Endothelial cell of umbilical vein (primary cell): ENCODE data around the gene TTC22. TPM values are rescaled to one million over a fixed set of nuclear protein-coding genes. Genes with fewer than 3 reads are reported as not detected.

Experiments
- BruUV-seq: library from RNA; stranded (reverse); fragments of 400-500 nt; replicated peaks from 2 replicates; lab custom pipeline; 2021; lab: Mats Ljungman, UMichigan
- CTCF ChIA-PET: fragments of 300-600, 350-600 bp; sonication (Branson Sonifier 250); formaldehyde crosslinking; loops from one replicate; lab custom pipeline; 2021; ENCODE audit warnings: antibody characterized with exemption, inconsistent platforms; lab: Charles Lee
- POLR2A ChIA-PET: fragments of 300-600, 350-600 bp; sonication (Branson Sonifier 250); formaldehyde crosslinking; loops from one replicate; lab custom pipeline; 2021; ENCODE audit warnings: antibody characterized with exemption, inconsistent platforms; lab: Charles Lee
- DNase-seq: peaks from one replicate; pipeline ENCODE4 v3.0.0-alpha.2; 2011; ENCODE audit warnings: low read depth, low spot score
- FAIRE-seq: peaks from 2 replicates; lab custom pipeline; 2011; peaks lifted over from hg19 to GRCh38; lab: Jason Lieb, UNC
- H2AFZ ChIP-seq: 2 replicates; pipeline ENCODE4 v1.6.0; 2012; ENCODE audit warnings: low read depth, low read length, control low read depth, inconsistent platforms
- H3K27ac ChIP-seq: 2 replicates; pipeline ENCODE4 v1.5.1; 2011; ENCODE audit warnings: low read depth, mild to moderate bottlenecking, control low read depth, low read length, moderate library complexity; ENCODE audit not compliant: insufficient read depth
- H3K27me3 ChIP-seq, 2 experiments: 2 replicates each; pipeline versions ENCODE4 v1.6.0 to v1.6.1; 2011; ENCODE audit warnings: low read length in 2 of 2, mixed read lengths in 1 of 2; ENCODE audit not compliant: control insufficient read depth in 2 of 2, insufficient read depth in 2 of 2
- H3K36me3 ChIP-seq, 2 experiments: 2 replicates in 1 of 2; 3 replicates in 1 of 2; pipeline ENCODE4 v1.5.1; 2011; ENCODE audit warnings: low read length in 2 of 2, mild to moderate bottlenecking in 1 of 2, moderate library complexity in 1 of 2; ENCODE audit not compliant: control insufficient read depth in 2 of 2, insufficient read depth in 2 of 2; ENCODE audit errors: extremely low read depth in 1 of 2
- H3K4me1 ChIP-seq: 3 replicates; pipeline ENCODE4 v1.5.1; 2011; ENCODE audit warnings: mild to moderate bottlenecking, low read length; ENCODE audit not compliant: control insufficient read depth, insufficient read depth; ENCODE audit errors: extremely low read depth
- H3K4me2 ChIP-seq: 2 replicates; pipeline ENCODE4 v1.6.1; 2011; ENCODE audit warnings: low read length, control low read depth, mixed read lengths; ENCODE audit not compliant: insufficient read depth
- H3K4me3 ChIP-seq, 3 experiments: fragments of 200-600 bp in 1 of 3; sonication (generic), shearing (Covaris generic) in 1 of 3; replicated peaks in 1 of 3; 2 replicates each; pipeline ENCODE4 v1.5.1; 2011 to 2016; ENCODE audit warnings: control low read depth in 3 of 3, low read length in 3 of 3, mild to moderate bottlenecking in 2 of 3, inconsistent platforms in 1 of 3, low read depth in 1 of 3, moderate library complexity in 1 of 3; ENCODE audit not compliant: insufficient read depth in 1 of 3
- H3K79me2 ChIP-seq: 2 replicates; pipeline ENCODE4 v1.6.0; 2012; ENCODE audit warnings: low read length, inconsistent platforms; ENCODE audit not compliant: control insufficient read depth, insufficient read depth
- H3K9ac ChIP-seq: replicated peaks from 2 replicates; pipeline ENCODE3; 2011; ENCODE audit warnings: low read length, control low read depth; ENCODE audit not compliant: insufficient read depth; ENCODE audit errors: extremely low read depth
- H3K9me1 ChIP-seq: replicated peaks from 3 replicates; pipeline ENCODE4 v1.6.0; 2011; ENCODE audit warnings: mild to moderate bottlenecking, low read length; ENCODE audit not compliant: control insufficient read depth, insufficient read depth; ENCODE audit errors: extremely low read depth
- H3K9me3 ChIP-seq: replicated peaks from 2 replicates; pipeline ENCODE4 v1.5.1; 2012; ENCODE audit warnings: low read length, inconsistent platforms; ENCODE audit not compliant: control insufficient read depth, insufficient read depth
- H4K20me1 ChIP-seq: replicated peaks from 2 replicates; pipeline ENCODE3; 2011; ENCODE audit warnings: mild to moderate bottlenecking, low read length; ENCODE audit not compliant: control insufficient read depth, insufficient read depth; ENCODE audit errors: extremely low read depth
- CTCF ChIP-seq, 2 donors: IDR thresholded peaks; 1 replicate in 1 of 2; 2 replicates in 1 of 2; pipeline ENCODE4 v1.5.1; 2011; ENCODE audit warnings: low read length in 2 of 2, mild to moderate bottlenecking in 2 of 2, moderate library complexity in 2 of 2, control low read depth in 1 of 2, inconsistent platforms in 1 of 2, low read depth in 1 of 2; ENCODE audit not compliant: insufficient read depth in 1 of 2; ENCODE audit errors: extremely low read depth in 1 of 2
- EZH2 ChIP-seq: IDR thresholded peaks from 2 replicates; pipeline ENCODE4 v1.6.1; 2012; ENCODE audit warnings: borderline replicate concordance, low read depth, mild to moderate bottlenecking, moderate library complexity, low read length, inconsistent platforms; ENCODE audit not compliant: severe bottlenecking
- FOS ChIP-seq: IDR thresholded peaks from 2 replicates; pipeline ENCODE4 v1.6.1; 2011; ENCODE audit warnings: mild to moderate bottlenecking, low read length, moderate library complexity, borderline replicate concordance; ENCODE audit not compliant: insufficient read depth
- GATA2 ChIP-seq: IDR thresholded peaks from 2 replicates; pipeline ENCODE4 v1.7.0; 2011; ENCODE audit warnings: low read depth, mild to moderate bottlenecking, moderate library complexity, mixed read lengths, low read length; ENCODE audit not compliant: insufficient read length, insufficient read depth
- JUN ChIP-seq: IDR thresholded peaks from 2 replicates; pipeline ENCODE4 v1.6.1; 2011; ENCODE audit warnings: borderline replicate concordance, low read depth; ENCODE audit not compliant: insufficient read length, insufficient read depth
- MAX ChIP-seq: IDR thresholded peaks from 2 replicates; pipeline ENCODE4 v1.6.1; 2011; ENCODE audit not compliant: insufficient read depth, insufficient read length
- MYC ChIP-seq: IDR thresholded peaks from one replicate; pipeline ENCODE4 v1.6.1; 2011; ENCODE audit warnings: mild to moderate bottlenecking, low read depth, low read length
- POLR2A ChIP-seq: IDR thresholded peaks from 2 replicates; pipeline ENCODE4 v1.6.1; 2012; ENCODE audit warnings: low read depth, mild to moderate bottlenecking, control low read depth, low read length
- POLR2AphosphoS5 ChIP-seq: IDR thresholded peaks from 2 replicates; pipeline ENCODE4 v1.6.1; 2012; ENCODE audit warnings: low read depth, mild to moderate bottlenecking, control low read depth, low read length, moderate library complexity; ENCODE audit not compliant: insufficient read depth
- dilution Hi-C: fragments of 300-500 bp; cut with MboI; formaldehyde crosslinking; loops from one replicate; pipeline ENCODE4 v1.15.0; 2019; ENCODE audit warnings: low sequenced_read_pairs; ENCODE audit not compliant: extremely low pct_ligation_motif_present
- intact Hi-C: fragments of 100-400 bp; cut with micrococcal nuclease; formaldehyde crosslinking; loops from one replicate; pipeline ENCODE4 v1.10.0; 2022
- polyA plus RNA-seq, 4 experiments: library from polyadenylated mRNA; depleted of rRNA in 3 of 4; stranded (reverse) in 3 of 4; unstranded in 1 of 4; fragments of >200 nt; gene quantifications; 2 replicates each; pipeline versions ENCODE4 v1.2.1 to v1.2.3, GENCODE V29; 2011 to 2012; ENCODE audit warnings: missing spikeins in 1 of 4
- total RNA-seq: library from RNA; stranded (reverse); gene quantifications from 2 replicates; pipeline ENCODE4 v1.2.3, GENCODE V29; 2021

Gene TTC22
- total and polyA plus RNA-seq, 2 donors (not counting 3 experiments of a cell fraction or from before 2014, with no cell fraction given): not detected

- intact Hi-C loops (no loop called here), dilution Hi-C loops (no loop called here)
- Histone ChIP-seq H3K9me3 (no peaks in the 10 kb centered on the region), H3K36me3 (no peaks in the 10 kb centered on the region), H3K27ac (no peak overlapping the region), H3K4me3 (no peak overlapping the region), H3K9me1 (no peaks in the 10 kb centered on the region), H2AFZ (no peak overlapping the region), H3K4me2 (no peak overlapping the region), H3K9ac (no peak overlapping the region), H4K20me1 (no peaks in the 10 kb centered on the region), H3K4me1 (no peaks in the 10 kb centered on the region), H3K79me2 (no peaks in the 10 kb centered on the region), H3K27me3 (no peaks in the 10 kb centered on the region)
- ChIA-PET CTCF (no interaction called here), POLR2A (no interaction called here)
- FAIRE-seq (no peak), DNase-seq (no peak)
- no peak for TF ChIP-seq MAX
- TF ChIP-seq POLR2AphosphoS5: no peak
- TF ChIP-seq CTCF (IDR thresholded peaks at IDR 0.05; ENCODE audit: extremely low read depth in 1 of 2, insufficient read depth in 1 of 2, low read depth in 1 of 2, low read length in 2 of 2): no peak
- BruUV-seq: no TSS peak
Measured at GRCh38 chr1:54748094-54748835, 52.9 kb downstream of the TTC22 start.

GRCh38 chr1:54745864-54746263 lies 55.3 kb downstream of the TTC22 start:
- dilution Hi-C loops: no loop called here
- ChIA-PET POLR2A (no interaction called here), CTCF (interaction anchor here (1.7 kb wide), 1 partner anchor 17 kb away, joined by 3 read pairs; no protein-coding TSS in a partner anchor)
- Histone ChIP-seq H3K4me2 (no peak overlapping the region), H3K9ac (no peak overlapping the region), H3K27ac (no peak overlapping the region), H3K9me1 (no peaks in the 10 kb centered on the region), H2AFZ (no peak overlapping the region), H3K4me3 (no peak overlapping the region), H3K36me3 (peaks cover 0 to 11% of the 10 kb centered on the region in 2 experiments), H3K4me1 (no peaks in the 10 kb centered on the region), H4K20me1 (no peaks in the 10 kb centered on the region), H3K79me2 (no peaks in the 10 kb centered on the region), H3K27me3 (no peaks in the 10 kb centered on the region), H3K9me3 (no peaks in the 10 kb centered on the region)
- no peak for FAIRE-seq
- intact Hi-C loops: no loop called here
- no peak for DNase-seq
- TF ChIP-seq EZH2: no peak
- TF ChIP-seq POLR2AphosphoS5: no peak
- TF ChIP-seq MYC: no peak
- TF ChIP-seq POLR2A: no peak
- no peak for TF ChIP-seq MAX
- no peak for TF ChIP-seq FOS
- no peak for TF ChIP-seq CTCF (IDR thresholded peaks at IDR 0.05; ENCODE audit: extremely low read depth in 1 of 2, insufficient read depth in 1 of 2, low read depth in 1 of 2, low read length in 2 of 2)
- TF ChIP-seq GATA2: no peak
- no peak for TF ChIP-seq JUN
- no TSS peak for BruUV-seq
